ENCODE data around the gene AGBL4. TPM values are rescaled to one million over a fixed set of nuclear protein-coding genes. Genes with fewer than 3 reads are reported as not detected.
A peak's percentile ranks its signal among the peaks of the same experiment; 100 is the strongest.

The AGBL4 gene
- total and polyA plus RNA-seq, 11 donors, result 0.40 to 1.4 (median 0.54) TPM; not detected in 3

GRCh38 chr1:48676376-48676775 lies 1347.4 kb downstream of the AGBL4 start:
- TF ChIP-seq, protein P1, sequence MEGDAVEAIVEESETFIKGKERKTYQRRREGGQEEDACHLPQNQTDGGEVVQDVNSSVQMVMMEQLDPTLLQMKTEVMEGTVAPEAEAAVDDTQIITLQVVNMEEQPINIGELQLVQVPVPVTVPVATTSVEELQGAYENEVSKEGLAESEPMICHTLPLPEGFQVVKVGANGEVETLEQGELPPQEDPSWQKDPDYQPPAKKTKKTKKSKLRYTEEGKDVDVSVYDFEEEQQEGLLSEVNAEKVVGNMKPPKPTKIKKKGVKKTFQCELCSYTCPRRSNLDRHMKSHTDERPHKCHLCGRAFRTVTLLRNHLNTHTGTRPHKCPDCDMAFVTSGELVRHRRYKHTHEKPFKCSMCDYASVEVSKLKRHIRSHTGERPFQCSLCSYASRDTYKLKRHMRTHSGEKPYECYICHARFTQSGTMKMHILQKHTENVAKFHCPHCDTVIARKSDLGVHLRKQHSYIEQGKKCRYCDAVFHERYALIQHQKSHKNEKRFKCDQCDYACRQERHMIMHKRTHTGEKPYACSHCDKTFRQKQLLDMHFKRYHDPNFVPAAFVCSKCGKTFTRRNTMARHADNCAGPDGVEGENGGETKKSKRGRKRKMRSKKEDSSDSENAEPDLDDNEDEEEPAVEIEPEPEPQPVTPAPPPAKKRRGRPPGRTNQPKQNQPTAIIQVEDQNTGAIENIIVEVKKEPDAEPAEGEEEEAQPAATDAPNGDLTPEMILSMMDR (IDR thresholded peaks at IDR 0.05), result no peak
- TF ChIP-seq POLR2A (IDR thresholded peaks at IDR 0.05), result no peak
- Histone ChIP-seq H3K27ac (no peak overlapping the region), H3K4me3 (no peak overlapping the region), H3K36me3 (no peaks in the 10 kb centered on the region), H3K9me3 (no peaks in the 10 kb centered on the region), H3K4me1 (no peaks in the 10 kb centered on the region), H3K27me3 (peaks cover 0 to 31% (median 3%) of the 10 kb centered on the region in 9 donors)
- WGBS, 4 donors, result 81 to 89% (median 85%) methylated on average over 7 of the region's 7 CpGs
- no peak for DNase-seq
- ATAC-seq, result no peak
- intact Hi-C loops (cut with DNase I), result loop anchor here in 9 of 10 donors (2.0 to 10.0 kb wide), 7 partner anchors 138 to 1672 kb away; no protein-coding TSS in a partner anchor

DNA sequence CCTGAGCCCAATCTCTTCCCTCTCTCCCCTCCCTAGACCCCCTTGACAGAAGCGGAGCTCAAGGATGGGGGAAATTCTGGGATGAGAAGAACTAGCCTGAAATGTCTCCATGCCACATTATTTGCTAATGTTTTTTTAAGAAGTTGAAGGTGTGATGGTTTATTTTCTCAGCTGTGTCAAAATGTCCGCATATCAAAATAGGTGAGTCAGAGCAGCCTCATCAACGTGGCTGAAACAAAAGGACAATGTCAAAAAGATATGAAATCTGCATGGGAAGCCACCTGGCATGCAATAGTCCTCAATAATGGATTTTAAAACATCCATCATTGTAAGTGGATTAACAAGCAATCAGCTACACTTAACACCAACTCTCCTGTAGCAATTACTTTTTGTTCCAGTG lies 1348.5 kb downstream of the AGBL4 start:
- no peaks in the 10 kb centered on the region for H3K9me3 ChIP-seq
- TF ChIP-seq, protein P1 (IDR thresholded peaks at IDR 0.05), result no peak
- no peak for TF ChIP-seq POLR2A (IDR thresholded peaks at IDR 0.05)
- intact Hi-C loops (cut with DNase I), result loop anchor here in 9 of 10 donors (5.0 to 10.0 kb wide), 5 partner anchors 140 to 1672 kb away; no protein-coding TSS in a partner anchor
- ATAC-seq, result no peak
- no peaks in the 10 kb centered on the region for H3K36me3 ChIP-seq
- no peak overlapping the region for H3K4me3 ChIP-seq
- DNase-seq, result no peak
- WGBS, 4 donors, result 55 to 70% (median 61%) methylated on average over 3 of the region's 3 CpGs
- no peaks in the 10 kb centered on the region for H3K4me1 ChIP-seq
- no peak overlapping the region for H3K27ac ChIP-seq
- H3K27me3 ChIP-seq, result peaks cover 0 to 31% (median 4%) of the 10 kb centered on the region in 9 donors

- H3K27ac ChIP-seq, result no peak overlapping the region
- H3K36me3 ChIP-seq, result no peaks in the 10 kb centered on the region
- 73 to 84% (median 78%) methylated on average over 2 of the region's 2 CpGs for WGBS, 4 donors
- no peaks in the 10 kb centered on the region for H3K9me3 ChIP-seq
- intact Hi-C loops (cut with DNase I), result loop anchor here in 9 of 10 donors (5.0 to 10.0 kb wide), 5 partner anchors 140 to 1673 kb away; no protein-coding TSS in a partner anchor
- TF ChIP-seq, protein P1 (IDR thresholded peaks at IDR 0.05), result no peak
- TF ChIP-seq POLR2A (IDR thresholded peaks at IDR 0.05), result no peak
- no peaks in the 10 kb centered on the region for H3K4me1 ChIP-seq
- ATAC-seq (no peak), DNase-seq (no peak)
- no peak overlapping the region for H3K4me3 ChIP-seq
- H3K27me3 ChIP-seq, result peaks cover 0 to 31% (median 4%) of the 10 kb centered on the region in 9 donors
Observed at GRCh38 chr1:48674641-48675040, 1349.1 kb downstream of the AGBL4 start.

DNA sequence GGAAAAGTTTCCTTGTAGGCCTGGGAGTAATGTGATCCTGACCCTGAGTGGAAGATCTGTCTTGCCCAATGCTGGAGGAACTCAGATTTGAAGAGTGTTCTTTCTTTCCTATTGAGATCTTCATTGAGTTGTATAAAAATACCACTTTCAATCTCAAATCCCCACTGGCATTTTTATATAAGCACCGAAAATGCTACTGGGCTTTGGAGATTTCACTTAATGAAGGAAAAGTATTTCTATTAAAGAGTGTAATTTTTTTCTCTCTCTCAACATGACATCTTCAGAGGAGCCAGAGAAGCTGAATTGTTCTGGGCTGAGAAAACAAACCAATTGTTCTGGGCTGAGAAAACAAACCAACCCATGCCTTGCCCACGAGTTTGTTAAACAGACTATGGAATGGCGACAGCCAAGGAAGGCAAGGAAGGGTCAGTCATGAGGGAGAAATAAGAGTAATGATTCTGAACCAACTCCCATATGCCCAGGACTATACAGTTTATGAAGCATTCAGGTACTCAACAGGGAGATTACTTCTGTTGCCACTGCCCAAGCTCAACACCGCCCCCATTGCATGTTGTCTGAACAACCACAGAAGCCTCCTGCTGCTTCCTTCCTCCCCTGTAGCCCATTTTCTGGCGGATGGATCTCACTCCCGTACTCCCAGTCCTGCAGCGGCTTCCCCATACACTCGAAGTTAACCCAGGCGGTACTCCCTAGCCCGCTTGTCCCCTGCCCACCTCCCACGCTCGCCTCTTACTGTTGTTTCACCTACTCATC lies 1350.2 kb downstream of the AGBL4 start:
- Histone ChIP-seq H3K4me1 (no peaks in the 10 kb centered on the region), H3K36me3 (no peaks in the 10 kb centered on the region), H3K9me3 (no peaks in the 10 kb centered on the region), H3K27me3 (peaks cover 0 to 34% (median 4%) of the 10 kb centered on the region in 9 donors), H3K27ac (no peak overlapping the region), H3K4me3 (no peak overlapping the region)
- TF ChIP-seq, protein P1 (IDR thresholded peaks at IDR 0.05), result peak in 1 of 12 donors; percentile 7
- no peak for TF ChIP-seq POLR2A (IDR thresholded peaks at IDR 0.05)
- no peak for DNase-seq
- WGBS, 4 donors, result 45 to 61% (median 55%) methylated on average over 12 of the region's 12 CpGs
- intact Hi-C loops (cut with DNase I), result loop anchor here in 5 of 10 donors (10.0 kb wide), 3 partner anchors 141 to 1671 kb away; no protein-coding TSS in a partner anchor
- no peak for ATAC-seq

Measured in heart left ventricle (tissue), 16 donors.